ENCODE data around the gene DLG2.

Gene DLG2

GRCh38 chr11:84236436-84236835, 1390.7 kb downstream of the DLG2 start:
- no peak for DNase-seq

- no peak for DNase-seq
Observed at GRCh38 chr11:84234462-84235202, 1392.5 kb downstream of the DLG2 start.

- DNase-seq: no peak
Observed at GRCh38 chr11:84234011-84234410, 1393.1 kb downstream of the DLG2 start.

- no peak for DNase-seq
Observed at GRCh38 chr11:84232511-84232910, 1394.6 kb downstream of the DLG2 start.

GRCh38 chr11:84230402-84230801, 1396.7 kb downstream of the DLG2 start:
- DNase-seq: no peak

- no peak for DNase-seq
Observed at GRCh38 chr11:84227970-84228665, 1399.0 kb downstream of the DLG2 start.

GRCh38 chr11:84224042-84224441, 1403.1 kb downstream of the DLG2 start:
- DNase-seq: no peak

GRCh38 chr11:84218318-84218717, 1408.8 kb downstream of the DLG2 start:
- DNase-seq: no peak

GRCh38 chr11:84215672-84216071, 1411.5 kb downstream of the DLG2 start:
- DNase-seq: no peak

GRCh38 chr11:84214557-84214956, 1412.6 kb downstream of the DLG2 start:
- no peak for DNase-seq

GRCh38 chr11:84212468-84213390, 1414.4 kb downstream of the DLG2 start:
- no peak for DNase-seq

GRCh38 chr11:84211896-84212295, 1415.2 kb downstream of the DLG2 start:
- DNase-seq: no peak

GRCh38 chr11:84194696-84195095, 1432.4 kb downstream of the DLG2 start:
- DNase-seq: no peak

- no peak for DNase-seq
Observed at GRCh38 chr11:84193706-84194105, 1433.4 kb downstream of the DLG2 start.

GRCh38 chr11:84188521-84188920, 1438.6 kb downstream of the DLG2 start:
- DNase-seq: no peak

GRCh38 chr11:84173078-84173477, 1454.1 kb downstream of the DLG2 start:
- no peak for DNase-seq

- no peak for DNase-seq
Observed at GRCh38 chr11:84165139-84165538, 1462.0 kb downstream of the DLG2 start.

- no peak for DNase-seq
Observed at GRCh38 chr11:84164728-84165127, 1462.4 kb downstream of the DLG2 start.

- DNase-seq: no peak
Observed at GRCh38 chr11:84163116-84163515, 1464.0 kb downstream of the DLG2 start.

GRCh38 chr11:84157639-84158038, 1469.5 kb downstream of the DLG2 start:
- no peak for DNase-seq

GRCh38 chr11:84146826-84147225, 1480.3 kb downstream of the DLG2 start:
- DNase-seq: no peak

- no peak for DNase-seq
Observed at GRCh38 chr11:84145616-84146185, 1481.4 kb downstream of the DLG2 start.

GRCh38 chr11:84144531-84144930, 1482.6 kb downstream of the DLG2 start:
- no peak for DNase-seq

All from NCI-H774 (cell line).